ENCODE data around the gene NACC2. TPM values are rescaled to one million over a fixed set of nuclear protein-coding genes. Genes with fewer than 3 reads are reported as not detected.

Gene NACC2
- total and polyA plus RNA-seq, 2 donors (not counting 1 experiment from before 2014, with no cell fraction given), result 0.34 to 1.9 TPM

- Histone ChIP-seq H4K20me1 (ENCODE audit: control insufficient read depth, insufficient read depth, low read length, poor library complexity, severe bottlenecking) (no peaks in the 10 kb centered on the region), H3K36me3 (replicated peaks in 1 of 2; ENCODE audit: control extremely low read depth in 1 of 2, control insufficient read depth in 1 of 2, extremely low read depth in 1 of 2, insufficient read depth in 2 of 2, low read length in 1 of 2) (no peaks in the 10 kb centered on the region), H3K27ac (ENCODE audit: low read length in 2 of 2) (no peak overlapping the region), H3K27me3 (replicated peaks in 1 of 4; ENCODE audit: control extremely low read depth in 1 of 4, control insufficient read depth in 3 of 4, insufficient read depth in 4 of 4, low read length in 3 of 4) (peaks cover 0 to 47% (median 8%) of the 10 kb centered on the region in 4 experiments), H3K4me3 (ENCODE audit: control extremely low read depth in 1 of 5, extremely low read depth in 1 of 5, insufficient read depth in 1 of 5, low read depth in 2 of 5, low read length in 4 of 5) (no peak overlapping the region), H3K9ac (ENCODE audit: low read length) (no peak overlapping the region), H3K4me1 (ENCODE audit: control insufficient read depth in 2 of 2, insufficient read depth in 2 of 2, low read length in 2 of 2) (peaks cover 3 to 8% of the 10 kb centered on the region in 2 donors), H3K4me2 (replicated peaks; ENCODE audit: low read depth, low read length, poor library complexity, severe bottlenecking) (no peak overlapping the region), H3K79me2 (ENCODE audit: control insufficient read depth, insufficient read depth, low read length) (no peaks in the 10 kb centered on the region), H2AFZ (ENCODE audit: insufficient read depth, low read depth, low read length, poor library complexity, severe bottlenecking) (no peak overlapping the region), H3K9me3 (ENCODE audit: control extremely low read depth in 1 of 3, control insufficient read depth in 2 of 3, insufficient read depth in 1 of 3, low read length in 2 of 3) (no peaks in the 10 kb centered on the region)
- no peak for TF ChIP-seq EZH2 (IDR thresholded peaks at IDR 0.05; ENCODE audit: borderline replicate concordance, insufficient read depth, low read depth, low read length, poor library complexity, severe bottlenecking)
- TF ChIP-seq CTCF (IDR thresholded peaks at IDR 0.05), result no peak
- ATAC-seq (ENCODE audit: low read depth) (no peak), DNase-seq (no peak)
- CTCF ChIA-PET, result interaction anchor here (0.6 to 3.5 kb wide), 5 partner anchors 18 to 53 kb away, joined by 3 to 56 read pairs (median 7); no protein-coding TSS in a partner anchor
- H3K27me3 Mint-ChIP-seq, result peaks cover 26% of the 10 kb centered on the region
- intact Hi-C loops (cut with micrococcal nuclease), result loop anchor here (1.0 kb wide), 1 partner anchor 34 kb away; no protein-coding TSS in a partner anchor
- H3K4me1 Mint-ChIP-seq, result peaks cover 9% of the 10 kb centered on the region
- no peak overlapping the region for H3K4me3 Mint-ChIP-seq
- WGBS (ENCODE audit: insufficient coverage), result 11% methylated on average over 14 of the region's 22 CpGs
- H3K9me3 Mint-ChIP-seq (ENCODE audit: insufficient read depth), result no peaks in the 10 kb centered on the region
- POLR2A ChIA-PET, result no interaction called here
- no peak overlapping the region for H3K27ac Mint-ChIP-seq
Measured at GRCh38 chr9:136088939-136089696, 6.0 kb downstream of the NACC2 start.

GRCh38 chr9:136088481-136088938, 6.6 kb downstream of the NACC2 start:
- Histone ChIP-seq H3K4me2 (replicated peaks; ENCODE audit: low read depth, low read length, poor library complexity, severe bottlenecking) (no peak overlapping the region), H3K79me2 (ENCODE audit: control insufficient read depth, insufficient read depth, low read length) (no peaks in the 10 kb centered on the region), H3K27ac (ENCODE audit: low read length in 2 of 2) (no peak overlapping the region), H3K4me1 (ENCODE audit: control insufficient read depth in 2 of 2, insufficient read depth in 2 of 2, low read length in 2 of 2) (peaks cover 0 to 4% of the 10 kb centered on the region in 2 donors), H3K36me3 (replicated peaks in 1 of 2; ENCODE audit: control extremely low read depth in 1 of 2, control insufficient read depth in 1 of 2, extremely low read depth in 1 of 2, insufficient read depth in 2 of 2, low read length in 1 of 2) (no peaks in the 10 kb centered on the region), H3K9ac (ENCODE audit: low read length) (no peak overlapping the region), H3K4me3 (ENCODE audit: control extremely low read depth in 1 of 5, extremely low read depth in 1 of 5, insufficient read depth in 1 of 5, low read depth in 2 of 5, low read length in 4 of 5) (no peak overlapping the region), H4K20me1 (ENCODE audit: control insufficient read depth, insufficient read depth, low read length, poor library complexity, severe bottlenecking) (no peaks in the 10 kb centered on the region), H3K27me3 (replicated peaks in 1 of 4; ENCODE audit: control extremely low read depth in 1 of 4, control insufficient read depth in 3 of 4, insufficient read depth in 4 of 4, low read length in 3 of 4) (peaks cover 0 to 42% (median 6%) of the 10 kb centered on the region in 4 experiments), H3K9me3 (ENCODE audit: control extremely low read depth in 1 of 3, control insufficient read depth in 2 of 3, insufficient read depth in 1 of 3, low read length in 2 of 3) (no peaks in the 10 kb centered on the region), H2AFZ (ENCODE audit: insufficient read depth, low read depth, low read length, poor library complexity, severe bottlenecking) (no peak overlapping the region)
- Mint-ChIP-seq H3K4me1 (peaks cover 6% of the 10 kb centered on the region), H3K9me3 (ENCODE audit: insufficient read depth) (no peaks in the 10 kb centered on the region), H3K27ac (no peak overlapping the region), H3K27me3 (peaks cover 26% of the 10 kb centered on the region), H3K4me3 (no peak overlapping the region)
- DNase-seq, result no peak
- POLR2A ChIA-PET, result no interaction called here
- CTCF ChIA-PET, result interaction anchor here (1.4 to 3.5 kb wide), 2 partner anchors 34 kb away, joined by 5 to 56 read pairs; no protein-coding TSS in a partner anchor
- ATAC-seq (ENCODE audit: low read depth), result no peak
- 69% methylated on average over 14 of the region's 15 CpGs for WGBS (ENCODE audit: insufficient coverage)
- intact Hi-C loops (cut with micrococcal nuclease), result no loop called here
- TF ChIP-seq EZH2 (IDR thresholded peaks at IDR 0.05; ENCODE audit: borderline replicate concordance, insufficient read depth, low read depth, low read length, poor library complexity, severe bottlenecking), result no peak
- no peak for TF ChIP-seq CTCF (IDR thresholded peaks at IDR 0.05)
